ENCODE data around the gene ADAM12.

The ADAM12 gene

DNA sequence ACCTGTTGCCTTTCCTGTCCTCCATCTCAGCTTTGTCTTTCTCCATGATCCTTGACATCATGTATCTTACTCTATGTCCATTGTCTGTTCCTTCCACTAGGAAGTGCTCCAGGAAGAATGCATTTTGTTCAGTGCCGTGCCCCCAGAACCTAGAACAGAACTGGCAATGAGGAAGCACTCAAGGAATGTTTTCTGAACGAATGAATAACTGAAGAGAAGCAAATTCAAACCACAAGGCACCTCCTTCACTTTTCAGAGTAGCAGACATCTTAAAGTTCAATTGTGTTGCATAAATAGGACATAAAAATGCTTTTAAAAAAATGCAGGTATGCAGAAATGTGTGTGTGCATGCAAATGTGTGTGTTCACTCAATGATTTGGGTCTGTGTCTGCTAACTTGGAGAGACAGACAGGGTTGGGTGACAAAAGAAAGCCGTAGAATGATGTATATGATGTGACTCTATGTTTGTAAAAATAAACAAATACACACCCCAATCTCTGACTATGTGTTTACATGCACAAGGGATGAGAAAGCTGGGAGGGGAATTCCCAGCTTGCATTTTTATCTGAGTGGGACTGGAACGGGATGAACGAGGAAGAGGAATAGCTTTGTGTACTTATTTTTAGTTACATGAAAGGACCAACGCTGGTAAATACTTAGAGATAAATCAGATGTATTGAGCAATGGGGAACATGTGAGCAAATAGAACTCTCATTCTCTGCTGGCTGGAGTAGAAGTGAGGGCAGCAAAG lies 254.2 kb downstream of the ADAM12 start:
- Histone ChIP-seq H3K36me3 (ENCODE audit: control insufficient read depth, low read length) (no peaks in the 10 kb centered on the region), H3K4me3 (ENCODE audit: low read length) (no peak overlapping the region), H3K4me2 (ENCODE audit: low read length) (no peak overlapping the region), H3K79me2 (ENCODE audit: control insufficient read depth, low read length) (no peaks in the 10 kb centered on the region), H4K20me1 (ENCODE audit: control insufficient read depth, insufficient read depth, low read depth, low read length) (no peaks in the 10 kb centered on the region), H3F3A (ENCODE audit: control insufficient read depth, insufficient read depth) (no peaks in the 10 kb centered on the region), H3K27ac (ENCODE audit: low read depth, low read length) (no peak overlapping the region), H3K27me3 (ENCODE audit: control insufficient read depth, low read length) (no peaks in the 10 kb centered on the region), H3K4me1 (ENCODE audit: control insufficient read depth, low read length) (no peaks in the 10 kb centered on the region), H3K9me2 (replicated peaks; ENCODE audit: control insufficient read depth, low read length) (no peaks in the 10 kb centered on the region), H3K9me3 (ENCODE audit: control insufficient read depth, insufficient read depth, low read length) (no peaks in the 10 kb centered on the region)
- no peak for TF ChIP-seq CTCF (IDR thresholded peaks at IDR 0.05; ENCODE audit: low read depth, low read length, poor library complexity, severe bottlenecking)
- TF ChIP-seq EZH2phosphoT487 (IDR thresholded peaks at IDR 0.05; ENCODE audit: borderline replicate concordance, low read length), result no peak

DNA sequence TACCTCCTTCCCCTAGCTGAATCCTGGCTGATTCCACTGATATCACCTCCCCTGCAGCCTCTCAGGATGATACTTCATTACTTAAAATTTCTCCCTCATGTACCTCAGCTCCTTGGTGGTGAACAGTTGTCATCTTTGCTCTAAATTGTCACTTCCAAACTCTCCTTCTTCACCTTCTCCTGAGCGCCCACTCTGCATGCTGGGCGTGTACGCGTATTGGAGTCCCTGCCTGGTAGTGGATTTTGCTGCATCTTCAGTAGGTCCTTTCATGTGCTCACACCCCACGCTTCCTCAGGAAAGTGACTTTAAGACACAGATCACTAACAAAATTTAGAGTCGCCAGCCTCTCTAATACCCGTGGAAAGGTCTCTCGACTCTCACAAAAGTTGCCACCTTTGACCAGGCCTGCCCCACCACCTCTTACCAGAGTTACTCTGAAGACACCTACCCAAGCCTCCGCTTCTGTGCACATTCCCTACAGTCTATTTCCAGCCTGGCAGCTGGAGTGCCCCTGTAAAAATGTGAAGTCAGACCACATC lies 255.1 kb downstream of the ADAM12 start:
- Histone ChIP-seq H3K36me3 (ENCODE audit: control insufficient read depth, low read length) (no peaks in the 10 kb centered on the region), H3K4me1 (ENCODE audit: control insufficient read depth, low read length) (no peaks in the 10 kb centered on the region), H3K9me2 (replicated peaks; ENCODE audit: control insufficient read depth, low read length) (no peaks in the 10 kb centered on the region), H3F3A (ENCODE audit: control insufficient read depth, insufficient read depth) (no peaks in the 10 kb centered on the region), H3K27ac (ENCODE audit: low read depth, low read length) (no peak overlapping the region), H4K20me1 (ENCODE audit: control insufficient read depth, insufficient read depth, low read depth, low read length) (no peaks in the 10 kb centered on the region), H3K9me3 (ENCODE audit: control insufficient read depth, insufficient read depth, low read length) (no peaks in the 10 kb centered on the region), H3K27me3 (ENCODE audit: control insufficient read depth, low read length) (no peaks in the 10 kb centered on the region), H3K79me2 (ENCODE audit: control insufficient read depth, low read length) (no peaks in the 10 kb centered on the region), H3K4me3 (ENCODE audit: low read length) (no peak overlapping the region), H3K4me2 (ENCODE audit: low read length) (no peak overlapping the region)
- no peak for TF ChIP-seq EZH2phosphoT487 (IDR thresholded peaks at IDR 0.05; ENCODE audit: borderline replicate concordance, low read length)
- TF ChIP-seq CTCF (IDR thresholded peaks at IDR 0.05; ENCODE audit: low read depth, low read length, poor library complexity, severe bottlenecking), result no peak

- TF ChIP-seq EZH2phosphoT487 (IDR thresholded peaks at IDR 0.05; ENCODE audit: borderline replicate concordance, low read length) (no peak), CTCF (IDR thresholded peaks at IDR 0.05; ENCODE audit: low read depth, low read length, poor library complexity, severe bottlenecking) (no peak)
- Histone ChIP-seq H3K9me3 (ENCODE audit: control insufficient read depth, insufficient read depth, low read length) (no peaks in the 10 kb centered on the region), H4K20me1 (ENCODE audit: control insufficient read depth, insufficient read depth, low read depth, low read length) (no peaks in the 10 kb centered on the region), H3K36me3 (ENCODE audit: control insufficient read depth, low read length) (no peaks in the 10 kb centered on the region), H3F3A (ENCODE audit: control insufficient read depth, insufficient read depth) (no peaks in the 10 kb centered on the region), H3K4me3 (ENCODE audit: low read length) (no peak overlapping the region), H3K4me2 (ENCODE audit: low read length) (no peak overlapping the region), H3K27ac (ENCODE audit: low read depth, low read length) (no peak overlapping the region), H3K27me3 (ENCODE audit: control insufficient read depth, low read length) (no peaks in the 10 kb centered on the region), H3K9me2 (replicated peaks; ENCODE audit: control insufficient read depth, low read length) (no peaks in the 10 kb centered on the region), H3K79me2 (ENCODE audit: control insufficient read depth, low read length) (no peaks in the 10 kb centered on the region), H3K4me1 (ENCODE audit: control insufficient read depth, low read length) (no peaks in the 10 kb centered on the region)
Measured at GRCh38 chr10:126131341-126131740, 256.9 kb downstream of the ADAM12 start.

Data from DOHH2 (cell line).